ENCODE measurements around the gene GDF7.

Gene GDF7

GRCh38 chr2:20663196-20664070, 3.5 kb upstream of the GDF7 start:
- no peak for DNase-seq

DNA sequence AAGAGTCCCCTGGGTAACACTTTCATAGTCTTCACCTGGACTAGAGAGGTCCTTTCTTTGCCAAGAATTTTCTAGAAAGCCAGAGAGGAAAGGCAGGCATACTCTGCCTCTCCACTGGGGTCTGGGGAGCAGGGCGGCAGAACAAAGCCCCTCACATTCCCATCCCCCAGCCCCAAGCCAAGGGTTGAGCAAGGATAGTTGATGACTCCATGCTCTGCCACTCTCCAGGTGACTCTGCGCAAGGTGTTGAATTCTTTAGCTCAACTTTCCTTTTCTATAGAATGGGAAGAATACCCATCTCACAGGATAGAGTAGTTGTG, 2.9 kb upstream of the GDF7 start:
- DNase-seq = no peak

DNA sequence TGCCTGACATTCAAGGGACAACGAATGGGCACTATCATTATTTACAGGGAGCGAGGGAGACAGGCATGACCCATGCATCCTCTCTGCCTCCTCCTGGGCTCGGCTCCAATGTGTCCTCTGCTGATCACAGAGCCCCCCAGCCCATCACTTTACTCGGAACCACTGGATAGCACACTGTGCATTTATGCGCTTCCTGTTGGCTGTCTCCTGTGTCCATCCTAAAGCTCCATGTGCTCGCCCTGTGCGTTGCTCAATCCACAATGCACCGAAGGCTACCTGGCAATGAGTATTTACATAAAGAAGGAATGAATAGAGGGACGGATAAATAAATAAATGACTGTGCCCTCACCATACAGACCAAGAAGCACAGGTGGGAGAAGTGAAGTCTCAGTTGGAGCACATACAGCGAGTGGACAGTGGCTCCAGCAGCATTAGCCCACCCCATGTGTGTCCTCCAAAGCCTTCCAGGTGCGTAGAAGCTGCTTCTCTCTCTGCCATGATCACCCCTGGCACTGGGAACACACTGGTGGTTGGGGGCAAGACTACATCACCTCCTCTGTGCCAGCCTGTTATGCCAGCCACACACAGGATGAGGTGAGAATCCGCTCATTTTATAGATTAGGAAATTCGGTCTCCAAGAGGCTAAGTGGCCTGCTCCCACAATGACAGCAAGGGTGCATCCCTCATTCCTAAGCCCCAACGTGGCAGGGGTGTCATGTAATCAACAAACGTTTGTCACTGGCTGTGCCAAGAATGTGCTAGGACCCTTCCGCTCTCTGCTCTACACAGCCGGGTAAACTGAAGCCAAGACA, 2.3 kb upstream of the GDF7 start:
- no peak for DNase-seq

- no peak for DNase-seq
These were observed 1.5 kb upstream of the GDF7 start for GRCh38 chr2:20665243-20666004.

DNA sequence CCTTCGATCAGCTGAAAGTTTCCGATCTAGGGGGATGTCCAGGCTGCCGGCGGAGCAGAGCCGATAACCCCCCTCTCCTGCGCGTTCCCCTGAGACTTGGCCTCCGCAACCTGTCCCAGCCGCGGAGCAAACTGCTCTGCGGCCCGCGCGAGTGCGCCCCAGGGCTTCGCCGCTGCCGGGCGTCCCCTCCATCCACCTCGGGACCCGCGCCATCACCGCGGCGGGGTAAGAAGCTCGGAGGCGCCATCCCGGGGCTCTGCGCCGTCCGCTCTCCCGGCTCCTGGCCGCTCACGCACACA, 990 bp upstream of the GDF7 start:
- no peak for DNase-seq

DNA sequence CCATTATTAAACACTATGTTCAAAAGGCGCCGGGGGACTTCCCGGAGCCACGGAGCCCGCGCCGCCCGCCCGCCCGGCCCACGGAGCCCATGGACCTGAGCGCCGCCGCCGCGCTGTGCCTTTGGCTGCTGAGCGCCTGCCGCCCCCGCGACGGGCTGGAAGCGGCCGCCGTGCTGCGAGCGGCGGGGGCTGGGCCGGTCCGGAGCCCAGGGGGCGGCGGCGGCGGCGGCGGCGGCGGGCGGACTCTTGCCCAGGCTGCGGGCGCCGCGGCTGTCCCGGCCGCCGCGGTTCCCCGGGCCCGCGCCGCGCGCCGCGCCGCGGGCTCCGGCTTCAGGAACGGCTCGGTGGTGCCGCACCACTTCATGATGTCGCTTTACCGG, 197 bp downstream of the GDF7 start:
- DNase-seq = no peak

- DNase-seq = no peak
These were observed 822 bp downstream of the GDF7 start for GRCh38 chr2:20667531-20668401.

GRCh38 chr2:20668451-20668850, 1.5 kb downstream of the GDF7 start:
- DNase-seq = no peak

DNA sequence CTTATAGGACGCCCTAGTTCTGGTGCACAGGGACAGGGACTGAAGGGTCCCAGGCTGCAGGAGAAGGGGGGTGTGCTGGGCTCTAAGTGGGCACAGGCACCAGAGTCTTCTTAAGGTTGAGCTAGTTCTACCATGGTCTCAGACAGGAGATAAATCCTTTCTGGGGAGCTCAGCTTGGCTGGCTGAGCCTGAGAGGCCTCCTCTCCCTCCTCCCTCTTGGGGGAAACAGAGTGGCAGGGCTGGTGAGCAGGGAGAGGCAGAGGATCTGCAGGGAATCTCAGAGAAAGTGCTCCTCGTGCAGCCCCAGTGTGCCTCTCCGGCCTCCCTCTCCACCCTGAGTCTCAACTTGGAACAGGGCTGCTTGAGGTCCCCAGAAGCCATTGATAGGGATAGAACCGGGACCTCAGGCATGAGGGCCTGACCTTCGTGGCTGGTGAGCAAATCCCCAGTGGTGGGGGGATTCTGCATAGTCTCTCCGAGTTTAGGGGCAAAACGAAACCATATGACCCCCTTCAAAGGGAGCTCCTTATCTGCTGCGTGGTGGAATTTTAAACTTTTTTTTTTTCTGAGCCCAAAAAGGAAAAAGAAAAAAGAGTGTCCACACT, 2.0 kb downstream of the GDF7 start:
- DNase-seq = no peak

GRCh38 chr2:20669562-20670314, 2.8 kb downstream of the GDF7 start:
- no peak for DNase-seq

GRCh38 chr2:20670315-20671035, 3.5 kb downstream of the GDF7 start:
- DNase-seq = no peak

DNA sequence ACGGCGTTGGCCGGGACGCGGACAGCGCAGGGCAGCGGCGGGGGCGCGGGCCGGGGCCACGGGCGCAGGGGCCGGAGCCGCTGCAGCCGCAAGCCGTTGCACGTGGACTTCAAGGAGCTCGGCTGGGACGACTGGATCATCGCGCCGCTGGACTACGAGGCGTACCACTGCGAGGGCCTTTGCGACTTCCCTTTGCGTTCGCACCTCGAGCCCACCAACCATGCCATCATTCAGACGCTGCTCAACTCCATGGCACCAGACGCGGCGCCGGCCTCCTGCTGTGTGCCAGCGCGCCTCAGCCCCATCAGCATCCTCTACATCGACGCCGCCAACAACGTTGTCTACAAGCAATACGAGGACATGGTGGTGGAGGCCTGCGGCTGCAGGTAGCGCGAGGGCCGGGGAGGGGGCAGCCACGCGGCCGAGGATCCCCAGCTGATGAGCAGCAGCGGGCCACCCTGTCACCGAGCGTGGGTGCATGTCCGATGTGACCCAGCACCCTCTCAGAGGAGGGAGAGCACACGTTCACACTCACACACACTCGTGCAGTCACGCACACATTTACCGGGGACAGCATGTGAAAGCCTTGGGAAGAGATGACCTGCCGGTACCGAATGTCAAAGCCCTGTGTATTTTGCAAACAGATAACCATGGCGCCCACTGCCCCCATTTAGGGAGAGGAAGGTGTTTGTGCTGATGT, 4.2 kb downstream of the GDF7 start:
- DNase-seq = no peak

DNA sequence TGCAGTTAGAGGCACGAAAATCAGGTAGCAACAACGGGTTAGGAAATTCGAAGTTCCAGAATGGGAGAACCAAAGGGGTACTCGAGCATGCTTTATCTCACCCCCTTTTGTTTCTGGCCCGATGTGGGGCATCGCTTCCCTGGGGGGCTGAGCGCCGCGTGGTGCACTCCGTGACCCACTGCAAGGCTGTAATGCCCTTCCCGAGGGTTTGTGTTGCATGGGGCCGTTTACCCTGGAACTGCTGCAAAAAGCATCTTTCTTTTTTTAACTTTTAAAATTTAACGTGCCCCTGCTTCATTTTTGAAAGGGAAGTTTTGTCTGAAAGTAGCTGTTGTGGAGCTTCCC, 4.8 kb downstream of the GDF7 start:
- no peak for DNase-seq

GRCh38 chr2:20672201-20672951, 5.4 kb downstream of the GDF7 start:
- no peak for DNase-seq

GRCh38 chr2:20673686-20674308, 6.9 kb downstream of the GDF7 start:
- DNase-seq = no peak

- DNase-seq = no peak
These were observed 7.5 kb downstream of the GDF7 start for GRCh38 chr2:20674309-20674965.

GRCh38 chr2:20674974-20675679, 8.2 kb downstream of the GDF7 start:
- peak; percentile 13 for DNase-seq
